PC-3 (cell line): ENCODE data around the gene FOXO3. TPM values are rescaled to one million over a fixed set of nuclear protein-coding genes. Genes with fewer than 3 reads are reported as not detected.

ENCODE experiments used
- ATAC-seq: fragments of 200-7000 bp; cut with Tn5 transposase; 2 replicates; pipeline ENCODE4 v1.9.1; 2020; ENCODE audit warnings: mild to moderate bottlenecking, moderate library complexity
- BruUV-seq: library from RNA; stranded (reverse); fragments of 400-500 nt; replicated peaks from 2 replicates; lab custom pipeline; 2021; lab: Mats Ljungman, UMichigan
- CTCF ChIA-PET: fragments of 300-600 bp; sonication (Branson Sonifier 250); formaldehyde crosslinking; loops from one replicate; lab custom pipeline; 2022; ENCODE audit warnings: antibody characterized with exemption; lab: Charles Lee
- POLR2A ChIA-PET: fragments of 300-600 bp; sonication (Branson Sonifier 250); formaldehyde crosslinking; loops from one replicate; lab custom pipeline; 2022; ENCODE audit warnings: antibody characterized with exemption; ENCODE audit not compliant: unreplicated experiment; lab: Charles Lee
- DNase-seq: peaks from one replicate; pipeline ENCODE4 v3.0.0-alpha.2; 2015
- H2AFZ ChIP-seq: fragments of 300-600 bp; sonication (generic); 2 replicates; pipeline ENCODE4 v1.6.0; 2016; ENCODE audit warnings: antibody characterized with exemption, low read length
- H3F3A ChIP-seq: fragments of 300-600 bp; sonication (generic); one replicate; pipeline ENCODE4 v1.6.0; 2017; ENCODE audit warnings: antibody characterized with exemption, low read length, control low read depth, mild to moderate bottlenecking; ENCODE audit not compliant: unreplicated experiment
- H3K27ac ChIP-seq: fragments of 300-600 bp; sonication (generic); 2 replicates; pipeline ENCODE4 v1.5.1; 2016; ENCODE audit warnings: mild to moderate bottlenecking, low read length
- H3K27me3 ChIP-seq: fragments of 300-600 bp; sonication (generic); 2 replicates; pipeline ENCODE4 v1.6.1; 2016; ENCODE audit warnings: low read length, mixed read lengths
- H3K36me3 ChIP-seq: fragments of 300-600 bp; sonication (generic); 2 replicates; pipeline ENCODE4 v1.6.1; 2016; ENCODE audit warnings: low read depth, mixed run types, low read length, mixed read lengths
- H3K4me1 ChIP-seq: fragments of 300-600 bp; sonication (generic); 2 replicates; pipeline ENCODE4 v1.5.1; 2016; ENCODE audit warnings: low read length; ENCODE audit not compliant: insufficient read depth
- H3K4me2 ChIP-seq: fragments of 300-600 bp; sonication (generic); 2 replicates; pipeline ENCODE4 v1.6.0; 2016; ENCODE audit warnings: low read length
- H3K4me3 ChIP-seq: fragments of 300-600 bp; sonication (generic); 2 replicates; pipeline ENCODE4 v1.5.1; 2016; ENCODE audit warnings: mild to moderate bottlenecking, low read length, mixed read lengths
- H3K79me2 ChIP-seq: fragments of 300-600 bp; sonication (generic); 2 replicates; pipeline ENCODE4 v1.6.1; 2017; ENCODE audit warnings: low read length, mixed read lengths
- H3K9ac ChIP-seq: fragments of 300-600 bp; sonication (generic); 2 replicates; pipeline ENCODE4 v1.6.0; 2016; ENCODE audit warnings: mild to moderate bottlenecking, low read length
- H3K9me2 ChIP-seq: fragments of 300-600 bp; sonication (generic); replicated peaks from 2 replicates; pipeline ENCODE4 v1.6.1; 2016; ENCODE audit warnings: mixed run types, low read length, mixed read lengths
- H3K9me3 ChIP-seq: fragments of 300-600 bp; sonication (generic); 2 replicates; pipeline ENCODE4 v1.6.1; 2016; ENCODE audit warnings: low read length, mixed read lengths
- H4K20me1 ChIP-seq: fragments of 300-600 bp; sonication (generic); 2 replicates; pipeline ENCODE4 v1.6.1; 2016; ENCODE audit warnings: low read length, mixed read lengths
- EZH2 ChIP-seq: fragments of 300-600 bp; sonication (generic); IDR thresholded peaks from one replicate; pipeline ENCODE4 v1.6.1; 2017; ENCODE audit warnings: antibody characterized with exemption, mild to moderate bottlenecking, low read length; ENCODE audit not compliant: unreplicated experiment
- EZH2phosphoT487 ChIP-seq: fragments of 300-600 bp; sonication (generic); IDR thresholded peaks from 2 replicates; pipeline ENCODE4 v1.6.1; 2018; ENCODE audit warnings: mild to moderate bottlenecking, antibody characterized with exemption, low read length, borderline replicate concordance
- intact Hi-C: fragments of 100-400 bp; cut with micrococcal nuclease; formaldehyde crosslinking; loops from 2 replicates; pipeline ENCODE4 v1.9.0; 2023
- total RNA-seq: library from RNA; depleted of rRNA; stranded (reverse); fragments of >200 nt; gene quantifications from 2 replicates; pipeline ENCODE4 v1.2.3, GENCODE V29; 2014
- TF ChIP-seq, protein P1 (sequence below): fragments of 300-600 bp; sonication (generic); conservative IDR thresholded peaks from 2 replicates; pipeline ENCODE4 v1.5.1; 2017; ENCODE audit warnings: antibody characterized with exemption, low read depth, mild to moderate bottlenecking, low read length

The FOXO3 gene
- total RNA-seq, 1 experiment from 2014 or later, result 12.8 TPM

- POLR2A ChIA-PET, result no interaction called here
- ATAC-seq (no peak), DNase-seq (peak; percentile 37)
- H3K9me3 ChIP-seq, result no peaks in the 10 kb centered on the region
- no TSS peak for BruUV-seq
- H2AFZ ChIP-seq, result no peak overlapping the region
- H4K20me1 ChIP-seq, result no peaks in the 10 kb centered on the region
- no peaks in the 10 kb centered on the region for H3F3A ChIP-seq
- H3K4me1 ChIP-seq, result peaks cover 46% of the 10 kb centered on the region
- no peak overlapping the region for H3K4me3 ChIP-seq
- H3K27me3 ChIP-seq, result no peaks in the 10 kb centered on the region
- H3K27ac ChIP-seq, result peak overlapping the region; percentile 76
- no peaks in the 10 kb centered on the region for H3K79me2 ChIP-seq
- CTCF ChIA-PET, result no interaction called here
- TF ChIP-seq, protein P1, sequence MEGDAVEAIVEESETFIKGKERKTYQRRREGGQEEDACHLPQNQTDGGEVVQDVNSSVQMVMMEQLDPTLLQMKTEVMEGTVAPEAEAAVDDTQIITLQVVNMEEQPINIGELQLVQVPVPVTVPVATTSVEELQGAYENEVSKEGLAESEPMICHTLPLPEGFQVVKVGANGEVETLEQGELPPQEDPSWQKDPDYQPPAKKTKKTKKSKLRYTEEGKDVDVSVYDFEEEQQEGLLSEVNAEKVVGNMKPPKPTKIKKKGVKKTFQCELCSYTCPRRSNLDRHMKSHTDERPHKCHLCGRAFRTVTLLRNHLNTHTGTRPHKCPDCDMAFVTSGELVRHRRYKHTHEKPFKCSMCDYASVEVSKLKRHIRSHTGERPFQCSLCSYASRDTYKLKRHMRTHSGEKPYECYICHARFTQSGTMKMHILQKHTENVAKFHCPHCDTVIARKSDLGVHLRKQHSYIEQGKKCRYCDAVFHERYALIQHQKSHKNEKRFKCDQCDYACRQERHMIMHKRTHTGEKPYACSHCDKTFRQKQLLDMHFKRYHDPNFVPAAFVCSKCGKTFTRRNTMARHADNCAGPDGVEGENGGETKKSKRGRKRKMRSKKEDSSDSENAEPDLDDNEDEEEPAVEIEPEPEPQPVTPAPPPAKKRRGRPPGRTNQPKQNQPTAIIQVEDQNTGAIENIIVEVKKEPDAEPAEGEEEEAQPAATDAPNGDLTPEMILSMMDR, result no peak
- no peak for TF ChIP-seq EZH2phosphoT487
- TF ChIP-seq EZH2, result no peak
- H3K36me3 ChIP-seq, result no peaks in the 10 kb centered on the region
- no peak overlapping the region for H3K9ac ChIP-seq
- intact Hi-C loops, result no loop called here
- H3K4me2 ChIP-seq, result no peak overlapping the region
- no peaks in the 10 kb centered on the region for H3K9me2 ChIP-seq
These were observed 129.8 kb downstream of the FOXO3 start for GRCh38 chr6:108690326-108691049.

DNA sequence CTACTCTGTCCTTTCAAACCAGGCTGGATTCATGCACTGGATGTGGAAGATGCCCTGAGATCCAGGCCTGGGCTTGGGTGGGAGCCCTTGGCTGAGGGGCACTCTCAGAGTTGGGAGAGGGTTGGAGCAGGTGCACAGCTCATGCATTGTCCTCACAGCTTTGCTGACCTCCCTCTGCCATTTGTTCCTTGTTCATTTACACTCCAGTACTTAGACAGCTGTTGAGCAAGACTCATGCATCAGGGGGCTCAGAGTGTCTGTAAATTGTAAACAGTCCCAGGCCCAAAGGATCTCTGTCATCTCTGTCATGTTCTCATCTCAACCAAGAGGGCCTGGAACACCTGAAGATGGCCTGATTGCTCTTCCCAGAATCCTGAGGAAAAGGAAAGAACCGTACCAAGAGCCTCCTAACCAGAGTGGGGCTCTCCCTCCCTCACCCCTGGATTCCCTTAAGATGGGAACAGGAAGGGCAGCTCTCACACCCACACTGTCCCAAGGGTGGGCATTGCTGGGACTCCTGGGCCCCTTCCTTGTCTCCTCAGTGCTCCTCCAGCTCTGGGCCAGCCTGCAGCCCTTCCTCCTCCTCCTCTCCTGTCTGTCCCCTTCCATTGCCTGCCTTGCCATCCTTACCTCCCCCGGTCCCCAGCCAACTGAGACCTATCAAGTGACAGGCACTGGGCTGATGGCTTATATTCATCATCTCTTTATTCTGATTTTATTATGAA lies 132.9 kb downstream of the FOXO3 start:
- DNase-seq, result no peak
- Histone ChIP-seq H3K9me2 (no peaks in the 10 kb centered on the region), H3K9ac (no peak overlapping the region), H3K27me3 (no peaks in the 10 kb centered on the region), H3K9me3 (no peaks in the 10 kb centered on the region), H3K27ac (no peak overlapping the region), H3F3A (no peaks in the 10 kb centered on the region), H3K4me2 (no peak overlapping the region), H4K20me1 (no peaks in the 10 kb centered on the region), H2AFZ (no peak overlapping the region), H3K4me3 (no peak overlapping the region), H3K79me2 (no peaks in the 10 kb centered on the region), H3K36me3 (no peaks in the 10 kb centered on the region), H3K4me1 (peaks cover 21% of the 10 kb centered on the region)
- intact Hi-C loops, result no loop called here
- no peak for ATAC-seq
- POLR2A ChIA-PET, result no interaction called here
- BruUV-seq, result no TSS peak
- CTCF ChIA-PET, result no interaction called here
- TF ChIP-seq EZH2, result no peak
- TF ChIP-seq, protein P1, result no peak
- no peak for TF ChIP-seq EZH2phosphoT487

DNA sequence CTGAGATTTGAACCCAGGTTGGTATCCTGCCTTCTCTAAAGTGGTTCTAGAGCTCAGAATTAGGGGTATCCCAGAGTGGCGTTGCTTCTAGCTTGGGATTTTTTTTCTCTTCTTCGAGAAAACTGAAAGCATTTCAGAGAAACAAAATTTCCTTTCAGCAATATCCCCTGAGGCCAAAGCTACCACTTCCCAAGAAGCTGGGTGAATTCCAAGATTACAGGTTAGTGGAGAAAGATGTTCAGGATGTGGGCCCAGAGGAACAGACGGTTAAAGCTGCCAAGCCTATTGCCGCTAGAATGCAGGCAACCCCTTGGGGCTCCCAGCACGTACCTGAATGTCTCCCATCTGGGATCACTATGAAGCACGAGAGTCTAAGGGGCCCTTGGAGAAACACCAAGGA lies 134.1 kb downstream of the FOXO3 start:
- Histone ChIP-seq H2AFZ (no peak overlapping the region), H3K9me2 (no peaks in the 10 kb centered on the region), H3K4me3 (no peak overlapping the region), H3K27me3 (no peaks in the 10 kb centered on the region), H3K36me3 (no peaks in the 10 kb centered on the region), H3K4me2 (no peak overlapping the region), H3K9ac (no peak overlapping the region), H4K20me1 (no peaks in the 10 kb centered on the region), H3F3A (no peaks in the 10 kb centered on the region), H3K27ac (no peak overlapping the region), H3K4me1 (peaks cover 9% of the 10 kb centered on the region), H3K9me3 (no peaks in the 10 kb centered on the region), H3K79me2 (no peaks in the 10 kb centered on the region)
- intact Hi-C loops, result no loop called here
- no TSS peak for BruUV-seq
- ATAC-seq, result no peak
- ChIA-PET POLR2A (no interaction called here), CTCF (no interaction called here)
- no peak for DNase-seq
- TF ChIP-seq, protein P1, result no peak
- TF ChIP-seq EZH2, result no peak
- no peak for TF ChIP-seq EZH2phosphoT487
